ENCODE results near the gene FABP1. TPM values are rescaled to one million over a fixed set of nuclear protein-coding genes. Genes with fewer than 3 reads are reported as not detected.

The FABP1 gene
- total RNA-seq, 4 donors from 2014 or later: 0.41 to 11.6 (median 5.2) TPM

- ATAC-seq (no peak), DNase-seq (no peak)
- Histone ChIP-seq H3K4me3 (no peak overlapping the region), H3K36me3 (no peaks in the 10 kb centered on the region), H3K9me3 (no peaks in the 10 kb centered on the region), H3K4me1 (no peaks in the 10 kb centered on the region), H3K27me3 (no peaks in the 10 kb centered on the region), H3K27ac (no peak overlapping the region)
- in situ Hi-C loops (cut with MboI; ENCODE audit: low sequenced_read_pairs in 4 of 4) (no loop called here), intact Hi-C loops (cut with DNase I; ENCODE audit: low total_unique reads) (no loop called here)
- TF ChIP-seq POLR2A (IDR thresholded peaks at IDR 0.05): no peak
- no peak for TF ChIP-seq CTCF (IDR thresholded peaks at IDR 0.05 in 4 of 5, conservative IDR thresholded peaks at IDR 0.05 in 1 of 5)
These were observed 16.4 kb upstream of the FABP1 start for GRCh38 chr2:88144271-88144670.

GRCh38 chr2:88141952-88142351, 14.1 kb upstream of the FABP1 start:
- TF ChIP-seq POLR2A (IDR thresholded peaks at IDR 0.05) (no peak), CTCF (IDR thresholded peaks at IDR 0.05 in 4 of 5, conservative IDR thresholded peaks at IDR 0.05 in 1 of 5) (no peak)
- intact Hi-C loops (cut with DNase I; ENCODE audit: low total_unique reads) (no loop called here), in situ Hi-C loops (cut with MboI; ENCODE audit: low sequenced_read_pairs in 4 of 4) (no loop called here)
- Histone ChIP-seq H3K4me3 (no peak overlapping the region), H3K27me3 (no peaks in the 10 kb centered on the region), H3K27ac (no peak overlapping the region), H3K36me3 (no peaks in the 10 kb centered on the region), H3K4me1 (peaks cover 0 to 6% of the 10 kb centered on the region in 2 donors), H3K9me3 (no peaks in the 10 kb centered on the region)
- ATAC-seq: no peak
- DNase-seq: no peak

- no peaks in the 10 kb centered on the region for H3K36me3 ChIP-seq
- H3K4me1 ChIP-seq: peaks cover 0 to 6% of the 10 kb centered on the region in 2 donors
- no peak overlapping the region for H3K4me3 ChIP-seq
- in situ Hi-C loops (cut with MboI; ENCODE audit: low sequenced_read_pairs in 4 of 4): no loop called here
- ATAC-seq (no peak), DNase-seq (no peak)
- no peak overlapping the region for H3K27ac ChIP-seq
- no peaks in the 10 kb centered on the region for H3K9me3 ChIP-seq
- TF ChIP-seq POLR2A (IDR thresholded peaks at IDR 0.05) (no peak), CTCF (IDR thresholded peaks at IDR 0.05 in 4 of 5, conservative IDR thresholded peaks at IDR 0.05 in 1 of 5) (no peak)
- H3K27me3 ChIP-seq: no peaks in the 10 kb centered on the region
- intact Hi-C loops (cut with DNase I; ENCODE audit: low total_unique reads): no loop called here
These were observed 11.9 kb upstream of the FABP1 start for GRCh38 chr2:88139804-88140203.

GRCh38 chr2:88139203-88139702, 11.4 kb upstream of the FABP1 start:
- Histone ChIP-seq H3K27me3 (no peaks in the 10 kb centered on the region), H3K36me3 (no peaks in the 10 kb centered on the region), H3K4me1 (peaks cover 0 to 6% of the 10 kb centered on the region in 2 donors), H3K9me3 (no peaks in the 10 kb centered on the region), H3K27ac (no peak overlapping the region), H3K4me3 (no peak overlapping the region)
- intact Hi-C loops (cut with DNase I; ENCODE audit: low total_unique reads) (no loop called here), in situ Hi-C loops (cut with MboI; ENCODE audit: low sequenced_read_pairs in 4 of 4) (no loop called here)
- no peak for DNase-seq
- no peak for TF ChIP-seq POLR2A (IDR thresholded peaks at IDR 0.05)
- no peak for TF ChIP-seq CTCF (IDR thresholded peaks at IDR 0.05 in 4 of 5, conservative IDR thresholded peaks at IDR 0.05 in 1 of 5)
- no peak for ATAC-seq

GRCh38 chr2:88137833-88138232, 10.0 kb upstream of the FABP1 start:
- ATAC-seq: no peak
- intact Hi-C loops (cut with DNase I; ENCODE audit: low total_unique reads): no loop called here
- TF ChIP-seq CTCF (IDR thresholded peaks at IDR 0.05 in 4 of 5, conservative IDR thresholded peaks at IDR 0.05 in 1 of 5) (no peak), POLR2A (IDR thresholded peaks at IDR 0.05) (no peak)

More at GRCh38 chr2:88137833-88138232, 10.0 kb upstream of the FABP1 start:
- in situ Hi-C loops (cut with MboI; ENCODE audit: low sequenced_read_pairs in 4 of 4): no loop called here
- Histone ChIP-seq H3K36me3 (no peaks in the 10 kb centered on the region), H3K4me1 (peaks cover 0 to 6% of the 10 kb centered on the region in 2 donors), H3K4me3 (no peak overlapping the region), H3K27me3 (no peaks in the 10 kb centered on the region), H3K9me3 (no peaks in the 10 kb centered on the region), H3K27ac (no peak overlapping the region)
- DNase-seq: no peak
